Cerebellar nuclear complex (tissue), 1 donor: ENCODE data around the gene CDH4.
"Not testable (repeated sequence)": the region's sequence is repeated elsewhere in the genome, so short reads cannot be mapped to it uniquely, and the experiment has no call there.

ENCODE experiments used
- DNase-seq, 2 experiments: peaks; one replicate each; lab custom pipeline; 2025; lab: John Stamatoyannopoulos, UW

The CDH4 gene

DNA sequence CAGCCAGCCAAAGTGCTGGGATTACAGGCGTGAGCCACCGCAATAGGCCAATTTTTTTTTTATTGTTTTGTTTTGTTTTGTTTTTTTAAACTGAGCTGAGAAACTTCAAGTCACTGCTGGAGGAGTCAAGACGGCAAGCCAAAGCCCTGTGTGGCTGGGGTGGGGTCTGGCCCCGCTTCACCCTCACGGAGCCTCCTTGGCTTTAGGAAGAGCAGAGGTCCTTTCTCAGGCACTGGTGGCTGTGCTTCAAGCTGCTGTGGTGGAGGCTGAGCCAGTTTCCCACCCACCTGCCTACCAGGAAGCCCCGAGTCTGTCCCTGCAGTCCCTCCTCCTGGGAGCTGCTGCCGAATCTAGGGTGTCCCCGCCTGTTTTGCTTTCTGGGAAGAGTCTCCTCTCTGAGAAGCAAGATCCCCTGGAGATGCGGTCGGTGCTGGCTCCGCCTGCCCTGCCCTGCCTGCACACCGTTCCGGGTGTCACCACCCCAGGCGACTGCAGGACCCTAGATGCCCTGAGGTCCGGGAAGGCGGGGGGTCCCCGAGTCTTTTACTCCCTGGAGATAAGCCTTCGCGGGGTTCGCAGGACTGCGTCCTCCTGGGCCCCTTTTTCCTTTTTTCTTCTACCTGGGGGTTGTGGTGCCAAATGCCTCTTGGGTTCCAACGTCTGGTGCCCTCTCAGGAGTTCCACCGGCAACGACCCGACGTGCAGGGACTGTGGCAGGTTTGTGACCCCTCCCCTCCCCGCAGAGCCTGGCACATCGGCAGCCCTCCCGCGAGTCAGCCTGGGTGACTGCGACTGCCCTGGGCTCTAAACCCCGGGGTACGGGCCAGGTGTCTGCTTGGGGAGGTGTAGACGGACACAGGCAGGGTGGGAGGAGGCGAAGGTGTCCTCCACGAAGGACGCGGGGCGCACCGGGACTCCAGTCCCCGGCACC is 712.9 kb downstream of the CDH4 start:
- no peak for DNase-seq

GRCh38 chr20:61965606-61966491 is 713.8 kb downstream of the CDH4 start:
- no peak for DNase-seq

- no peak for DNase-seq
Measured at GRCh38 chr20:61966492-61967244, 714.6 kb downstream of the CDH4 start.

DNA sequence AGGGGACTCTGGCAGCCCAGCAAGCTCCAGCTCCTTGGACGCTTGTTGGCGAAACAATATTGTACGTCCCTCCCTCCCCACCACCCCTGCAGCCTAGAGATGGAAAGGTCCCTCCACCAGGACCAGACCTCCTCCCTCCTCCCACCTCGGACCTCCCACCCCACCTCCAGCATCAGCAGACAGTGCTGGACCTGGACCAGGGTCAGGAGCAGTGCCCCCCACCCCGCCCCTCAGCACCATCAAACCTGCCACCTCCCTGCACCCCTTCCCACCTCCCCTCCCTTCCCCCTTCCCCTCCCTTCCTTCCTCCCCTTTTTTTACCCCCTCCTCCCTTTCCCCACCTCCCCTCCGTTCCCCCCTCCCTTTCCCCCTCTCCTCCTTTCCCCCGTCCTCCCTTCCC is 715.2 kb downstream of the CDH4 start:
- no peak for DNase-seq

DNA sequence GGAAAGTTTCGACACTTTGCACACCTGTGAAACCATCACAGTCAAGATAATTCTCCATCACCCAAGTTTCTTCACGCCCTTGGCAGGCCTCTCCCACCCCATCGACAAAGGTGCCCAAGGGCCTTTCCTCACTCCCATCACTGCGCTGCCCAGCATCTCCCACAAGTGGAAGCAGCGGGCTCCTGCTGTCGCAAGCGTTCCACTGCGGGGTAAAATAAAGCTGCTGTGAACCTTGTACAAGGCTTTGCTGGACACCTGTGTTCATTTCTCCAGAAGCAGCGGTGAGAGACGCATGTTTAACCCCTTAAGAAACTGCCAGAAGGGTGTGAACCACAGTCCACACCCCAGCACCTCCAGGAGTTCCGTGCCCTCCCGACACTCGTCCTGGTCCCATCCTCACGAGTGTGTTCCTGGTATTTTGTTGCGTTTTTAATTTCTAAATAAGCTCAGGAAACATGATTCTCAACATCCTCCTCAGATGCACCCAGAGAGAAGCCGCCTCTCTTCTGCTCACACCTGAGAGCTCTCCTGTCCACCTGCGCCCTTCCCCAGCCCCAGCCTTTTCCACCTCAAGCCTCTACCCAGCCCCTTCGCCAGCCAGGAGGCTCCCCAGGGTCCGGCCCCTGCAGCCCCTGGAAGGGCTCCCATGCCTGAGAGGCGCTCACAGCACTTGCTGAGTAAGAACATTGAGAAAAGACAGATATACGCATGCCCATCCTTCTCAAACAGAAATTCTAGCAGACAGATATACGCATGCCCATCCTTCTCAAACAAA is 716.2 kb downstream of the CDH4 start:
- DNase-seq, result no peak

DNA sequence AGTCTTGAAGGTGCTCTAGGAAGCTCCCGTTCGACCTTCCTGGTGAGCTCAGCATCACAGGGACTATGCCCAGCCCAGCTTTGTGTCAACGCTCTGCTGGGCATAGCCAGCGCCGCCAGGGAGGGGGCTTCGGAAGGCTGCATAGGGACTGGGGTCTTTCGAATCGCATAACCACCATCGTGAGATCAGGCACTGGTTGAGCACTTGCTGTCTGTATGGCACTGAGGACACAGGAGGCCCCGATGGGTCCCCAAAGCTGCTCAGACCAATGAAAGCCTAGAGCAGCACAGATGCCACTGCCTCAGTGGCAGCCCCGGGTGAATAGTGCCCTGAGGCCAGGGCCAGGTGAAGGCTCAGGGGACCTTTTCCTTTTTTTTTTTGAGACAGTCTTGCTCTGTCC is 716.9 kb downstream of the CDH4 start:
- DNase-seq, result no peak

GRCh38 chr20:61969806-61970205 is 717.7 kb downstream of the CDH4 start:
- no peak for DNase-seq

DNA sequence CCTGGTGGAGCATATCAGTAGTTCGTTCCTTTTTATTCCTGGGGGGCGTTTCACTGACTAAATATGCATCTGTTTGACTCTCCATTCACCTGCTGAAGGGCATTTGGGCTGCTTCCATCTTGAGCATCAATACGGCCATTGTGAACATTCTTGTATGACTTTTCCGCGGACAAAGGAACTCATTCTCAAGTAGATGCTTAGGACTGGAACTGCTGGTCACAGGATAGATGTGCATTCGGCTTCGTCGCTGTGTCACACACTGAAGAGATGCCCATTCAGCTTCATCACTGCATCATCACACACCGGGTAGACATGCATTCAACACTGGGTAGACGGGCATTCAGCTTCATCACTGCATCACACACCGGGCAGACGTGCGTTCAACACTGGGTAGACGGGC is 718.3 kb downstream of the CDH4 start:
- no peak for DNase-seq

GRCh38 chr20:61971595-61971994 is 719.5 kb downstream of the CDH4 start:
- DNase-seq, result not testable (repeated sequence)

- DNase-seq, result no peak
Measured at GRCh38 chr20:61972636-61973508, 720.8 kb downstream of the CDH4 start.

DNA sequence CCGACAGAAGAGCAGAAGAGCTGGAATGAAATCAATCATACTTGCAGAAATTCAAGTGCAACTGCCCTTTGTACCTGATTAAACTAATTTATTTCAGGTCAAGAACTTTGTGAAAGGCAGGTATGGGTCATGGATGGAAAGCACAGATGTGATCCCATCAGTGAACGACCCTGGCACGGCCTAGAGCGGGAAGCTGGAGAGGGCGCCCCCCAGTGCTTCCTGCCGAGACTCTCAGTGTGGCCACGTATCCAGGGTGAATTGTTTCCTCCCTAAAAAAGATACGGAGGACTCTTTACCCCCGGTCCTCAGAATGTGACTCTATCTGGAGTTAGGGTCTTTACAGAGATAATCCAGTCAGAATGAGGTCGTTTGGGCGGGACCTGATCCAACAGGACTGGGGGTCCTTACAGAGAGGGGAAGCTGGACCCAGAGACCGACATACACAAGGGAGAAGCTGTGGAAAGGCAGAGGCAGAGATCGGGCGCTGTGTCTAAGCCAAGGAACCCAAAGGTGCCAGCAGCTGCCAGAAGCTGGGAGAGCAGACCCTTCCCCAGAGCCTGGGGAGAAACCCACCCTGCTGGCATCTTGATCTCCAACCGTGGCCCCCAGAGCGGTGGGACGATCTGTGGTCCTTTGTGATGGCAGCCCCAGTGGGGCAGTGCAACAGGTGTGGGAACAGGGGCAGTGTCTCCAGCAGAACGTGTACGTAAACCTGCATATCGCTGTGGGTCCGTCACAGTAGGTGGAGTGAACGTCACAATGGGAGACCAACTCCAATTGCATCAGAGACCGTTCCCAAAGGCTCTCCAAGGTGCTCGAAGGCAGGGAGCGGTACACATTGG is 721.7 kb downstream of the CDH4 start:
- DNase-seq, result no peak

DNA sequence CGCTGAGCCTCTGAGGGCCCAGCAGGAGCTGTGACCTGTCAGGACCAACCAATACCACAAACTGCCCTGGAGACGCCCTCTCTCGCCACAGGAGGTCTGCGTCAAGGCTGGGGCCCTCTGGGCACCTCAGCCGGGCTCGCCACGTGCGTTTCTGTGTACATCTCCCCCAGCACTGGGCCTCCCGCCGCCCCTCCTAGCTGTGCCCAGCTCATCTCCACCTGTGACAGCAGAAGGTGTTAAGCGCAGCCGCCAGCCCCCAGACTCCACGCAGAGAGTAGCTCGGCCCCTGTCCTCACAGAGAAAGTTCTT is 722.2 kb downstream of the CDH4 start:
- DNase-seq, result no peak

- DNase-seq, result no peak
Measured at GRCh38 chr20:61975407-61976129, 723.5 kb downstream of the CDH4 start.

DNA sequence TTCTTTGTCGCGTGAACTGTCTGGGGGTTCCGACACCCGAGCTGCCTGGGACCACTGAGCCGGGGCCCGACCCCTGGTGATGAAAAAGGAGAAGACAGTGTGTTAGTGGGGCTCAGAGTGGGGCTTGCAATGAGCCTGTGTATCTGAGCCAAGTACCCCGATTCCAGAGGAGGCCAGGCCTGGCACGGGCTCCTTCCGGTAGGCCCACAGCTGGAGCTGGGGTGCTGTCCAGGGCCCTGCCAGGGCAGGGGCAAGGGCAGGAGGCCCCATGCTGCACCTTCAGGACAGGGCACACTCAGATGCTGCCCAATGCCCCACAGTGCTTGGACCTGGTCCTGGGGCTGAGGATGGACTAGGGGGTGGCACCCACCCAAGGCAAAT is 724.2 kb downstream of the CDH4 start:
- no peak for DNase-seq

- no peak for DNase-seq
Measured at GRCh38 chr20:61976644-61977418, 724.8 kb downstream of the CDH4 start.

DNA sequence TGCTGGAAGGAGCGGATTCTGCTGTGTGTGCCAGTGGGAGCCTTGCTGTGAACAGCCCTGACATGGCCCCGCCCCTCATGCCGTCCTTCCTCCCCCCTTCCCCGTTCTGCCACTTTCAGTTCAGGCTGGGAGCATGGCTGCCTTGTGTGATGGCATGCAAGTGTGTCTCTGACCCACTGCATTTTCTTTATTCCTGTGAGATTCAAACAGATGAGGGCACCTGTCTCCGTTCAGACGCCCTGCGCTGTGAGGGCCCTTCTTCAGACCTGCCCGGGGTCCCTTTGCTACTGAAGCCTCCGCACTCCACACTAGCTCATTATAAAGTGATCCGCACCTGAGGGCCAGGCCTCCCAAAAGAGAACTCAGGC is 725.3 kb downstream of the CDH4 start:
- no peak for DNase-seq

DNA sequence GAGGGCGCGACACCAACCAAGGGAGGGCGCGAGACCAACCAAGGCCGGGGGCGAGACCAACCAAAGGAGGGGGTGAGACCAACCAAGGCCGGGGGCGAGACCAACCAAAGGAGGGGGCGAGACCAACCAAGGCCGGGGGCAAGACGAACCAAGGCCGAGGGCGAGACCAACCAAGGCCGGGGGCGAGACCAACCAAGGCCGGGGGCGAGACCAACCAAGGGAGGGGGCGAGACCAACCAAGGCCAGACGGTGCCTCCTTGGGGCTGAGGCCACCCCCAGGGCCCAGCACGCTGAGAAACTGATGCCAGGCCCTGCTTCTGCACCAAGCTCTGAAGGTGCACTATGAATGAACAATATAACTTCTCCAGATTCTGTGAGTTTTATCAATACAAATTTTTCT is 726.4 kb downstream of the CDH4 start:
- DNase-seq, result no peak

- no peak for DNase-seq
Measured at GRCh38 chr20:61979090-61979489, 727.0 kb downstream of the CDH4 start.
